HL-60 (cell line): Measurements from ENCODE around the gene TTC22.

Source experiments
- DNase-seq, 2 experiments: peaks; one replicate each; pipeline ENCODE4 v3.0.0-alpha.2; 2010 to 2020; ENCODE audit warnings: low read depth in 1 of 2, low spot score in 1 of 2
- H3K27ac ChIP-seq: fragments of 250-450 bp; sonication (Bioruptor Pico); replicated peaks from 2 replicates; pipeline ENCODE4 v1.5.1; 2020; ENCODE audit warnings: mild to moderate bottlenecking, moderate library complexity
- H3K27me3 ChIP-seq: fragments of 250-450 bp; sonication (Bioruptor Pico); 2 replicates; pipeline ENCODE4 v1.5.1; 2021; ENCODE audit warnings: mild to moderate bottlenecking, moderate library complexity; ENCODE audit not compliant: insufficient read depth, poor library complexity, severe bottlenecking
- H3K4me3 ChIP-seq: replicated peaks from 2 replicates; pipeline ENCODE4 v1.5.1; 2011; ENCODE audit warnings: mild to moderate bottlenecking, control low read depth, low read length; ENCODE audit not compliant: insufficient read depth
- CTCF ChIP-seq: IDR thresholded peaks from one replicate; pipeline ENCODE4 v1.5.1; 2011; ENCODE audit warnings: low read length, control low read depth, inconsistent platforms; ENCODE audit not compliant: insufficient read depth
- GABPA ChIP-seq: IDR thresholded peaks from 2 replicates; pipeline ENCODE4 v1.6.1; 2012; ENCODE audit warnings: low read depth
- POLR2AphosphoS5 ChIP-seq: IDR thresholded peaks from 2 replicates; pipeline ENCODE4 v1.6.1; 2012; ENCODE audit warnings: low read depth
- SPI1 ChIP-seq: IDR thresholded peaks from 2 replicates; pipeline ENCODE4 v1.6.1; 2012; ENCODE audit warnings: low read depth, mild to moderate bottlenecking, borderline replicate concordance
- TF ChIP-seq, protein P1 (sequence below): IDR thresholded peaks from 2 replicates; pipeline ENCODE4 v1.6.1; 2012; ENCODE audit warnings: low read depth; ENCODE audit not compliant: insufficient replicate concordance

TTC22 gene

GRCh38 chr1:54819733-54820132 is 18.6 kb upstream of the TTC22 start:
- no peak for DNase-seq
- Histone ChIP-seq H3K27me3 (no peaks in the 10 kb centered on the region), H3K4me3 (no peak overlapping the region), H3K27ac (no peak overlapping the region)
- TF ChIP-seq CTCF (no peak), SPI1 (no peak), POLR2AphosphoS5 (no peak), GABPA (no peak)
- TF ChIP-seq, protein P1, sequence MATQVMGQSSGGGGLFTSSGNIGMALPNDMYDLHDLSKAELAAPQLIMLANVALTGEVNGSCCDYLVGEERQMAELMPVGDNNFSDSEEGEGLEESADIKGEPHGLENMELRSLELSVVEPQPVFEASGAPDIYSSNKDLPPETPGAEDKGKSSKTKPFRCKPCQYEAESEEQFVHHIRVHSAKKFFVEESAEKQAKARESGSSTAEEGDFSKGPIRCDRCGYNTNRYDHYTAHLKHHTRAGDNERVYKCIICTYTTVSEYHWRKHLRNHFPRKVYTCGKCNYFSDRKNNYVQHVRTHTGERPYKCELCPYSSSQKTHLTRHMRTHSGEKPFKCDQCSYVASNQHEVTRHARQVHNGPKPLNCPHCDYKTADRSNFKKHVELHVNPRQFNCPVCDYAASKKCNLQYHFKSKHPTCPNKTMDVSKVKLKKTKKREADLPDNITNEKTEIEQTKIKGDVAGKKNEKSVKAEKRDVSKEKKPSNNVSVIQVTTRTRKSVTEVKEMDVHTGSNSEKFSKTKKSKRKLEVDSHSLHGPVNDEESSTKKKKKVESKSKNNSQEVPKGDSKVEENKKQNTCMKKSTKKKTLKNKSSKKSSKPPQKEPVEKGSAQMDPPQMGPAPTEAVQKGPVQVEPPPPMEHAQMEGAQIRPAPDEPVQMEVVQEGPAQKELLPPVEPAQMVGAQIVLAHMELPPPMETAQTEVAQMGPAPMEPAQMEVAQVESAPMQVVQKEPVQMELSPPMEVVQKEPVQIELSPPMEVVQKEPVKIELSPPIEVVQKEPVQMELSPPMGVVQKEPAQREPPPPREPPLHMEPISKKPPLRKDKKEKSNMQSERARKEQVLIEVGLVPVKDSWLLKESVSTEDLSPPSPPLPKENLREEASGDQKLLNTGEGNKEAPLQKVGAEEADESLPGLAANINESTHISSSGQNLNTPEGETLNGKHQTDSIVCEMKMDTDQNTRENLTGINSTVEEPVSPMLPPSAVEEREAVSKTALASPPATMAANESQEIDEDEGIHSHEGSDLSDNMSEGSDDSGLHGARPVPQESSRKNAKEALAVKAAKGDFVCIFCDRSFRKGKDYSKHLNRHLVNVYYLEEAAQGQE, result no peak

DNA sequence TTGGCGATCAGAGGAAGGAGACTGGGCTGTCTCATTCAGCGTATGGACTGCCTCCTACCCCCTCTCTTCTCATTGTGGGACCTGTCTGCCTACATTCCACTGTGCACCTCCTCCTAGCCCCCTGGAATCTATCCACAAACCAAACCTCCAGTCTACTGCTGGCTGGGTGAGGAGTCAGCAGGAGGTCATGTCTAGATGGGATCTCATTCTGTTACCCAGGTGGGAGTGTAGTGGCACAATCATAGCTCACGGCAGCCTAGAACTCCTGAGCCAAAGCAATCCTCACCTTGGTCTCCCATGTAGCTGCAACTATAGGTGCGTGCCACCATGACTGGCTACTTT is 18.0 kb upstream of the TTC22 start:
- Histone ChIP-seq H3K27ac (no peak overlapping the region), H3K4me3 (no peak overlapping the region), H3K27me3 (no peaks in the 10 kb centered on the region)
- DNase-seq, result no peak
- TF ChIP-seq, protein P1, result no peak
- TF ChIP-seq SPI1, result no peak
- no peak for TF ChIP-seq POLR2AphosphoS5
- TF ChIP-seq GABPA, result no peak
- TF ChIP-seq CTCF, result no peak

DNA sequence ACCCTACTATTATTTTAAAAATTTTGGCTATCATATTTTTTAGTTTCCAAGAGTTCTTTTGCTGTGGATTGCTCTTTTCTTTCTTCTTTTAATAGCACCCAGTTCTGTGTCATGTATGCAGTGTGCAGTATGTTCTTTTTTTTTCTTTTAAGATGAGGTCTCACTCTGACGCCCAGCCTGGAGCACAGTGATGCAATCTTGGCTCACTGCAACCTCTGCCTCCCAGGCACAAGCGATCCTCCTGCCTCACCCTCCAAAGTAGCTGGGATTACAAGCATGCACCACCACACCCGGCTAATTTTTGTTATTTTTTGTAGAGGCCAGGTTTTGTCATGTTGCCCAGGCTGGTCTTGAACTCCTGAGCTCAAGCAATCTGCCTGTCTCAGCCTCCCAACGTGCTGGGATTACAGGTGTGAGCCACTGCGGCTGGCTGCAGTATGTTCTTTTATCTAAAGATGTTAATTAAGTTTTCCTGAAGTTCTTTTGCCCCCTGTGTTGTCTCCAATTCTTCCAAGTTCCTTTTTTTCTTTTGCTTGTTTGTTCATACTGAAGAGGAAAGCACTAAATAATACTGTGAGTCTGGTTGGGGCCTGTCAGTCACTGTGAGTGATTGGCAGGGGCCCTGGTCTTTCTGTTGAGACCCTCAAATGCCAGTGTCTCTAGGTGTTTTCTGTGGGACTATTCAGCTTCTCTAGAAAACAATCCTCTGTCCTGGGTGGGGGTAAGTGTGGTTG is 17.5 kb upstream of the TTC22 start:
- no peak overlapping the region for H3K27ac ChIP-seq
- no peak overlapping the region for H3K4me3 ChIP-seq
- no peaks in the 10 kb centered on the region for H3K27me3 ChIP-seq
- no peak for DNase-seq
- TF ChIP-seq POLR2AphosphoS5 (no peak), CTCF (no peak), SPI1 (no peak), GABPA (no peak)
- TF ChIP-seq, protein P1, result no peak
